Measurements from ENCODE around the gene ADGRG1.

Gene ADGRG1

GRCh38 chr16:57637020-57637419 is 8.6 kb downstream of the ADGRG1 start:
- no peak overlapping the region for H3K4me3 ChIP-seq (ENCODE audit: low read depth, low read length)
- no peak for DNase-seq (ENCODE audit: low read depth)
- TF ChIP-seq CTCF (IDR thresholded peaks at IDR 0.05; ENCODE audit: insufficient read depth, low read depth, low read length, missing control alignments): no peak

- DNase-seq (ENCODE audit: low read depth): no peak
- no peak overlapping the region for H3K4me3 ChIP-seq (ENCODE audit: low read depth, low read length)
- no peak for TF ChIP-seq CTCF (IDR thresholded peaks at IDR 0.05; ENCODE audit: insufficient read depth, low read depth, low read length, missing control alignments)
Measured at GRCh38 chr16:57637424-57637823, 9.0 kb downstream of the ADGRG1 start.

GRCh38 chr16:57637965-57638364 is 9.5 kb downstream of the ADGRG1 start:
- TF ChIP-seq CTCF (IDR thresholded peaks at IDR 0.05; ENCODE audit: insufficient read depth, low read depth, low read length, missing control alignments): no peak
- no peak for DNase-seq (ENCODE audit: low read depth)
- H3K4me3 ChIP-seq (ENCODE audit: low read depth, low read length): no peak overlapping the region

GRCh38 chr16:57638381-57638780 is 10.0 kb downstream of the ADGRG1 start:
- TF ChIP-seq CTCF (IDR thresholded peaks at IDR 0.05; ENCODE audit: insufficient read depth, low read depth, low read length, missing control alignments): no peak
- DNase-seq (ENCODE audit: low read depth): no peak
- H3K4me3 ChIP-seq (ENCODE audit: low read depth, low read length): no peak overlapping the region

- TF ChIP-seq CTCF (IDR thresholded peaks at IDR 0.05; ENCODE audit: insufficient read depth, low read depth, low read length, missing control alignments): no peak
- DNase-seq (ENCODE audit: low read depth): peak; percentile 30
- no peak overlapping the region for H3K4me3 ChIP-seq (ENCODE audit: low read depth, low read length)
Measured at GRCh38 chr16:57639172-57639887, 10.9 kb downstream of the ADGRG1 start.

- TF ChIP-seq CTCF (IDR thresholded peaks at IDR 0.05; ENCODE audit: insufficient read depth, low read depth, low read length, missing control alignments): no peak
- H3K4me3 ChIP-seq (ENCODE audit: low read depth, low read length): no peak overlapping the region
- no peak for DNase-seq (ENCODE audit: low read depth)
Measured at GRCh38 chr16:57640185-57640584, 11.8 kb downstream of the ADGRG1 start.

- no peak for DNase-seq (ENCODE audit: low read depth)
- H3K4me3 ChIP-seq (ENCODE audit: low read depth, low read length): no peak overlapping the region
- TF ChIP-seq CTCF (IDR thresholded peaks at IDR 0.05; ENCODE audit: insufficient read depth, low read depth, low read length, missing control alignments): no peak
Measured at GRCh38 chr16:57640612-57641011, 12.2 kb downstream of the ADGRG1 start.
